Activated CD8-positive, alpha-beta memory T cell treated with anti-CD3 and anti-CD28 coated beads, Interleukin-2, amount 50 U/mL, for 24 hours (primary cell): Measurements from ENCODE around the gene TGIF2LY.
"Not testable (repeated sequence)": the region's sequence is repeated elsewhere in the genome, so short reads cannot be mapped to it uniquely, and the experiment has no call there.

Source experiments
- DNase-seq: peaks from one replicate; pipeline ENCODE4 v3.0.0-alpha.2; 2020; ENCODE audit errors: extremely low read depth

The TGIF2LY gene

DNA sequence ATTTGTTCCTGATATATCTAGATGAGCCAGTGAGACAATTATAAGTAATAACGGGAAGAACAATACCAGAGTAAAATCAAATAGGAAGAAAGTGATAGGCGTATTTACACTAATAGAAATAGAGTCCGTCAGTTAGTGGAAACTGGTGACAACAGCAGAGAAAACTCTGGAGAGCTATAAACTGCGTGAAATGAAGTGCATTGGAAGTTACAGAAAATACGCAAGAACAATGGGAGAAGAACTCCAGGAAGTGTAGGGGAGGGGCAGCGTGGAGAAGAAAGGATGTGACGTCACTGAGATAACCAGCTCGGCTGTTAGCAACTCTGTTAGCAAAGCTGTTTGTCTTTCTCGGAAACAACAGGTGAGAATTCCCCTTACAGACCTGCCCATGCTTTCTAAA is at the start of gene TGIF2LY:
Gene TGIF2LY (plus strand): TSS at position 301 of the 400 bp plus-strand sequence. CDS start 178 bp downstream, outside the sequence.
- DNase-seq = not testable (repeated sequence)
